ENCODE results near the gene DHCR24. TPM values are rescaled to one million over a fixed set of nuclear protein-coding genes. Genes with fewer than 3 reads are reported as not detected.

The DHCR24 gene
- total and polyA plus RNA-seq, 2 of the 13 experiments (the other 11 are each of a cell fraction or from before 2014, with no cell fraction given) = 374 to 448 TPM

DNA sequence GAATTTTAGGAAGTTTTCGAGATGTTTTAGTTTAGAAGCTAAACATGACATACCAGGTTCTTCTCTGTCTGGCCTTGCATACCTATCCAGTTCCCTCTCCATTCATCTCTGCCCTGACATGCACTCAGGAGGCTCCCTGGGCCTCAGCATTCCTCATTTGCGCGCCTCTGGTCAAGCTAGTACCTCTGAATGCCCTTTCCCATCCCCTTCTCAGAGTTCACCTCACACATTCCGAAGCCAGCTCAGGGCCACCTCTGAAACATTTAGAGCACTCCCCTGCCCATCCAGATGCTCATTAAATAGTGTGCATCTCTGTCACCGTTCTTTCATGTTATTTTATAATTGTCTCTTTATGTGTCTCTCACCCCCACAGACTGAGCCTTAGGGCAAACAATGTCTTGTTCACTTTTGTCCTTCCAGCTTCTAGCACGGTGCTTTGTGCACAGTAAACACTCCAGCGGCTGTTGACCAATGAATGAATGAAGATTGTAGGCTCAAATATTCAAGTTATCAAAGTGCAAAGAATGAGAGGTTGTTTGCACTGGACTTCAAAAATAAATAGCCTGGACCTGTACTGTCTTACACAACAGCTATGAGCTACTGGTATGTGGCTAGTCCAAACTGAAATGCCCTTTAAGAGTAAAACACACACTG is 1.2 kb upstream of the DHCR24 start (continued):
- TF ChIP-seq AKNA (CRISPR knock-in tag; IDR thresholded peaks at IDR 0.05; ENCODE audit: borderline replicate concordance) (no peak), ARHGAP35 (CRISPR knock-in tag; IDR thresholded peaks at IDR 0.05; ENCODE audit: borderline replicate concordance) (no peak), MLX (CRISPR knock-in tag; IDR thresholded peaks at IDR 0.05) (peak; percentile 79), ZNF468 (CRISPR knock-in tag; IDR thresholded peaks at IDR 0.05) (no peak), FOXK2 (IDR thresholded peaks at IDR 0.05) (peak; percentile 94), ZNF644 (CRISPR knock-in tag; IDR thresholded peaks at IDR 0.05; ENCODE audit: low read depth) (no peak), RFX5 (IDR thresholded peaks at IDR 0.05; ENCODE audit: low read depth, low read length) (no peak), ATF1 (CRISPR knock-in tag; IDR thresholded peaks at IDR 0.05) (peak; percentile 60; the same call in 1 of the 2 replicates), TRAFD1 (CRISPR knock-in tag; IDR thresholded peaks at IDR 0.05; ENCODE audit: borderline replicate concordance) (no peak), ZNF720 (CRISPR knock-in tag; IDR thresholded peaks at IDR 0.05) (no peak), ZNF296 (CRISPR knock-in tag; conservative IDR thresholded peaks at IDR 0.05) (no peak), NCOR1 (IDR thresholded peaks at IDR 0.05; ENCODE audit: borderline replicate concordance, low read length) (peak; percentile 93; the same call in 1 of the 2 replicates), WIZ (CRISPR knock-in tag; IDR thresholded peaks at IDR 0.05) (no peak), GZF1 (CRISPR knock-in tag; IDR thresholded peaks at IDR 0.05) (no peak; the same call in 1 of the 2 replicates), THRA (CRISPR knock-in tag; IDR thresholded peaks at IDR 0.05; ENCODE audit: borderline replicate concordance) (peak; percentile 75; the same call in 1 of the 2 replicates), HES4 (CRISPR knock-in tag; IDR thresholded peaks at IDR 0.05; ENCODE audit: borderline replicate concordance) (no peak), ZNF282 (IDR thresholded peaks at IDR 0.05; ENCODE audit: partially characterized antibody) (no peak), ZNF737 (CRISPR knock-in tag; IDR thresholded peaks at IDR 0.05; ENCODE audit: borderline replicate concordance) (no peak; the same call in 1 of the 2 replicates)
- TF ChIP-seq, protein P1, sequence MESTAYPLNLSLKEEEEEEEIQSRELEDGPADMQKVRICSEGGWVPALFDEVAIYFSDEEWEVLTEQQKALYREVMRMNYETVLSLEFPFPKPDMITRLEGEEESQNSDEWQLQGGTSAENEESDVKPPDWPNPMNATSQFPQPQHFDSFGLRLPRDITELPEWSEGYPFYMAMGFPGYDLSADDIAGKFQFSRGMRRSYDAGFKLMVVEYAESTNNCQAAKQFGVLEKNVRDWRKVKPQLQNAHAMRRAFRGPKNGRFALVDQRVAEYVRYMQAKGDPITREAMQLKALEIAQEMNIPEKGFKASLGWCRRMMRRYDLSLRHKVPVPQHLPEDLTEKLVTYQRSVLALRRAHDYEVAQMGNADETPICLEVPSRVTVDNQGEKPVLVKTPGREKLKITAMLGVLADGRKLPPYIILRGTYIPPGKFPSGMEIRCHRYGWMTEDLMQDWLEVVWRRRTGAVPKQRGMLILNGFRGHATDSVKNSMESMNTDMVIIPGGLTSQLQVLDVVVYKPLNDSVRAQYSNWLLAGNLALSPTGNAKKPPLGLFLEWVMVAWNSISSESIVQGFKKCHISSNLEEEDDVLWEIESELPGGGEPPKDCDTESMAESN (CRISPR knock-in tag; conservative IDR thresholded peaks at IDR 0.05) = peak; percentile 69; the same call in 1 of the 2 replicates

Measured in HepG2 (cell line).